ENCODE data around the gene SLC49A3. TPM values are rescaled to one million over a fixed set of nuclear protein-coding genes. Genes with fewer than 3 reads are reported as not detected.
"Not testable (repeated sequence)": the region's sequence is repeated elsewhere in the genome, so short reads cannot be mapped to it uniquely, and the experiment has no call there.

The SLC49A3 gene
- total and polyA plus RNA-seq, 2 of the 8 experiments (the other 6 are each of a cell fraction or from before 2014, with no cell fraction given): 5.0 to 8.8 TPM

DNA sequence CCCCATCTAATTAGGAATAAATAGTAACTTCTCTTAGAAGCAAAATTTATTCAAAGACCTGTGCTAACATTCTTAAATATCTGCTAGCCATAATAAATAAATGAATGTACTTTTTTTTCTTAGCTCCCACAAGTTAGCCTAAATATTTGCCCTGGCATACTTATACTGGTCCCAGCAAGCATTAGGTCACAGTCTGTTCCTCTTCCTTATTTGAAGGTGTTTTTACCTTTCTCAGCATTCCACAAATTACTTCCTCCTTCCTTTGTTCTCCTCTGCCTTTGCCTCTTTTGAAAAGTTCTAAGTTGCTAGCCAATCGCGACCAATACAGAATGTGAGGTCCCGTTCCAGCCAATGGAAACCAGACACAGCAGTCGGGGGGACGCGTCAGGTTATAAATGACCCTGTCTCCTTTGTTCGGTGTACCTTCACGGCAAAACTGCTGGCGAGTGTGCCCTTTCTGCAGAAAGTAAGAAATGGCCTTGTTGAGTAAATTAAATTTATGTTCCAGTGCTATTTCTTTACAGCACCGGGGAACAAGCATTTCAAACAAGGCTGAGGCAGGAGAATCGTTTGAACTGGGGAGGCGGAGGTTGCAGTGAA, 5.5 kb upstream of the SLC49A3 start:
- POLR2A ChIA-PET (ENCODE audit: partially characterized antibody): interaction anchor here (0.8 to 2.3 kb wide), 6 partner anchors 9 to 23 kb away, joined by 3 to 6 read pairs (median 3); no protein-coding TSS in a partner anchor
- H3K4me1 ChIP-seq (replicated peaks in 1 of 4; ENCODE audit: control insufficient read depth in 3 of 4, insufficient read depth in 4 of 4, low read length in 3 of 4); H2AK5ac ChIP-seq (ENCODE audit: low read depth, low read length); H2BK120ac ChIP-seq (replicated peaks; ENCODE audit: low read depth, low read length); H3K23me2 ChIP-seq (ENCODE audit: low read depth, low read length); H3K56ac ChIP-seq (replicated peaks; ENCODE audit: insufficient read length, low read depth, low read length); FAIRE-seq; H3K27ac ChIP-seq (ENCODE audit: low read depth, low read length); H3K18ac ChIP-seq (ENCODE audit: extremely low read depth, low read length); H4K5ac ChIP-seq (ENCODE audit: insufficient read length, low read depth, low read length); H2BK5ac ChIP-seq (ENCODE audit: low read depth, low read length); H3K14ac ChIP-seq (ENCODE audit: insufficient read length); H3K36me3 ChIP-seq (ENCODE audit: control insufficient read depth in 2 of 4, insufficient read depth in 4 of 4, low read length in 3 of 4); H3K27me3 ChIP-seq (replicated peaks in 1 of 4; ENCODE audit: control insufficient read depth in 3 of 4, extremely low read depth in 1 of 4, insufficient read depth in 3 of 4, low read length in 3 of 4); H2AFZ ChIP-seq (ENCODE audit: low read length); H3K4ac ChIP-seq (replicated peaks; ENCODE audit: insufficient read length, low read depth, low read length); H4K91ac ChIP-seq (replicated peaks; ENCODE audit: insufficient read length, low read length); H3K4me2 ChIP-seq (ENCODE audit: insufficient read depth in 1 of 2, low read depth in 2 of 2, low read length in 2 of 2); H3K9ac ChIP-seq (replicated peaks in 1 of 4; ENCODE audit: extremely low read depth in 1 of 4, low read depth in 3 of 4, low read length in 3 of 4); H2BK15ac ChIP-seq (ENCODE audit: low read length); H3K9me3 ChIP-seq (ENCODE audit: insufficient read depth in 2 of 2, low read depth in 1 of 2, low read length in 1 of 2); H2BK20ac ChIP-seq (ENCODE audit: low read length); H3K79me1 ChIP-seq (ENCODE audit: low read depth, low read length); DNase-seq (ENCODE audit: low read depth in 1 of 2, low spot score in 2 of 2); H3K23ac ChIP-seq (ENCODE audit: insufficient read length); H3K79me2 ChIP-seq (ENCODE audit: control insufficient read depth in 1 of 2, insufficient read depth in 2 of 2, low read length in 2 of 2); H4K20me1 ChIP-seq (replicated peaks in 1 of 2; ENCODE audit: control insufficient read depth in 1 of 2, insufficient read depth in 2 of 2, low read length in 2 of 2); H2BK12ac ChIP-seq (ENCODE audit: low read depth, low read length): not testable (repeated sequence)
- H4K8ac ChIP-seq (ENCODE audit: extremely low read depth, insufficient read depth, low read length): peak overlapping the region; percentile 11; the same call in 1 of the 2 replicates
- CTCF ChIA-PET (ENCODE audit: partially characterized antibody): interaction anchor here (1.0 to 3.9 kb wide), 2 partner anchors 10 to 65 kb away, joined by 4 to 24 read pairs; no protein-coding TSS in a partner anchor
- TF ChIP-seq SP1 (IDR thresholded peaks at IDR 0.05; ENCODE audit: low read depth, low read length): 0 out of 2 replicates have a peak, but pooled peaks have one; percentile 12
- TF ChIP-seq TBP (IDR thresholded peaks at IDR 0.05; ENCODE audit: low read depth, low read length): peak; percentile 71; the same call in 1 of the 2 replicates
- TF ChIP-seq POLR2A (IDR thresholded peaks at IDR 0.05; ENCODE audit: control extremely low read depth in 1 of 2, low read depth in 2 of 2, low read length in 2 of 2): 0 out of 3 replicates have a peak, but pooled peaks of 1 of the 2 experiments have one; percentile 67
- 79% methylated on average over 12 of the region's 12 CpGs; no CpG with 5 or more reads in 1 of the 2 experiments for WGBS, 2 experiments (ENCODE audit: extremely low coverage in 1 of 2, insufficient coverage in 1 of 2, insufficient read length in 1 of 2, insufficient replicate concordance in 2 of 2, low coverage in 1 of 2, low lambda C conversion rate in 2 of 2, missing lambda C conversion rate in 1 of 2)
- peak overlapping the region in 1 of 4 experiments; percentile 17; a peak in 1 of 8 replicates for H3K4me3 ChIP-seq (ENCODE audit: extremely low read depth in 1 of 4, insufficient read depth in 2 of 4, low read depth in 3 of 4, low read length in 4 of 4)

All from H1 (cell line).